Small intestine (tissue), 7 donors: ENCODE results near the gene SKOR2. TPM values are rescaled to one million over a fixed set of nuclear protein-coding genes. Genes with fewer than 3 reads are reported as not detected.
"Not testable (repeated sequence)": the region's sequence is repeated elsewhere in the genome, so short reads cannot be mapped to it uniquely, and the experiment has no call there.

Experiments used
- DNase-seq, 2 donors: peaks; one replicate each; pipeline versions ENCODE4 v3.0.0 to v3.0.0-alpha.2; 2013
- FAIRE-seq: peaks from 2 replicates; lab custom pipeline; 2012; peaks lifted over from hg19 to GRCh38; lab: Jason Lieb, UNC
- H3K27ac ChIP-seq, 3 donors: one replicate each; pipeline ENCODE4 v1.5.1; 2013; ENCODE audit warnings: low read length in 2 of 3, mild to moderate bottlenecking in 2 of 3, control low read depth in 1 of 3, inconsistent platforms in 1 of 3, low read depth in 1 of 3, moderate library complexity in 1 of 3
- H3K27me3 ChIP-seq, 3 donors: one replicate each; pipeline ENCODE4 v1.6.1; 2013; ENCODE audit warnings: low read length in 3 of 3, inconsistent platforms in 1 of 3; ENCODE audit not compliant: control insufficient read depth in 3 of 3, insufficient read depth in 3 of 3
- H3K36me3 ChIP-seq, 3 donors: one replicate each; pipeline ENCODE4 v1.6.1; 2013; ENCODE audit warnings: low read length in 3 of 3, inconsistent platforms in 1 of 3, low read depth in 1 of 3, mild to moderate bottlenecking in 1 of 3, moderate library complexity in 1 of 3; ENCODE audit not compliant: control insufficient read depth in 3 of 3, insufficient read depth in 2 of 3
- H3K4me1 ChIP-seq, 3 donors: one replicate each; pipeline ENCODE4 v1.6.1; 2013; ENCODE audit warnings: low read length in 2 of 3, inconsistent platforms in 1 of 3, low read depth in 1 of 3, mild to moderate bottlenecking in 1 of 3, moderate library complexity in 1 of 3; ENCODE audit not compliant: control insufficient read depth in 3 of 3, insufficient read depth in 2 of 3
- H3K4me3 ChIP-seq, 3 donors: one replicate each; pipeline ENCODE4 v1.5.1; 2013; ENCODE audit warnings: low read length in 3 of 3, control low read depth in 1 of 3, inconsistent platforms in 1 of 3, low read depth in 1 of 3, mild to moderate bottlenecking in 1 of 3, moderate library complexity in 1 of 3
- H3K9me3 ChIP-seq, 2 donors: one replicate each; pipeline ENCODE4 v1.6.1; 2013; ENCODE audit warnings: low read depth in 1 of 2, low read length in 1 of 2; ENCODE audit not compliant: control insufficient read depth in 2 of 2, insufficient read depth in 1 of 2
- WGBS, 3 donors: extraction: QIAGEN DNeasy Blood & Tissue Kit; methylation state at CpG; one replicate each; pipeline ENCODE4 v1.1.7; 2013; 5-methylcytosine and 5-hydroxymethylcytosine counted together
- polyA plus RNA-seq, 4 donors: library from polyadenylated mRNA; stranded (reverse) in 3 of 4; unstranded in 1 of 4; fragments of 200-250 nt in 3 of 4; fragments of 120-200 nt in 1 of 4; gene quantifications; one replicate each; pipeline versions ENCODE4 v1.2.1 to v1.2.3, GENCODE V29; 2013
- donor health status: healthy with polysubstance abuse.
- donor health status: control.
- donor health status: control.
- donor health status: Bipolar disorder and iron deficiency.
- donor health status: healthy.

The SKOR2 gene
- polyA plus RNA-seq, 4 donors = not detected

GRCh38 chr18:47235096-47235495 is 16.4 kb downstream of the SKOR2 start:
- 73 to 84% (median 79%) methylated on average over 4 of the region's 4 CpGs for WGBS, 3 donors
- H3K27me3 ChIP-seq = peaks cover 0 to 12% (median 3%) of the 10 kb centered on the region in 3 donors
- FAIRE-seq (no peak), DNase-seq (no peak)
- H3K4me3 ChIP-seq = no peak overlapping the region
- no peaks in the 10 kb centered on the region for H3K4me1 ChIP-seq
- H3K9me3 ChIP-seq = no peaks in the 10 kb centered on the region
- H3K27ac ChIP-seq = no peak overlapping the region
- H3K36me3 ChIP-seq = no peaks in the 10 kb centered on the region

GRCh38 chr18:47226660-47227059 is 24.8 kb downstream of the SKOR2 start:
- no peaks in the 10 kb centered on the region for H3K9me3 ChIP-seq
- DNase-seq = no peak
- no peak overlapping the region for H3K27ac ChIP-seq
- no peaks in the 10 kb centered on the region for H3K4me1 ChIP-seq
- no peaks in the 10 kb centered on the region for H3K36me3 ChIP-seq
- H3K27me3 ChIP-seq = peaks cover 0 to 12% (median 4%) of the 10 kb centered on the region in 3 donors
- no peak for FAIRE-seq
- no peak overlapping the region for H3K4me3 ChIP-seq

GRCh38 chr18:47215554-47216138 is 35.8 kb downstream of the SKOR2 start:
- Histone ChIP-seq H3K36me3 (no peaks in the 10 kb centered on the region), H3K4me1 (no peaks in the 10 kb centered on the region), H3K27me3 (peaks cover 0 to 4% (median 0%) of the 10 kb centered on the region in 3 donors), H3K9me3 (no peaks in the 10 kb centered on the region), H3K27ac (no peak overlapping the region), H3K4me3 (no peak overlapping the region)
- FAIRE-seq (no peak), DNase-seq (peak; percentile 15 to 45)
- 0 to 2% (median 0%) methylated on average over 5 of the region's 5 CpGs for WGBS, 3 donors

- DNase-seq (no peak), FAIRE-seq (no peak)
- Histone ChIP-seq H3K36me3 (no peaks in the 10 kb centered on the region), H3K4me1 (no peaks in the 10 kb centered on the region), H3K27me3 (peaks cover 0 to 4% (median 0%) of the 10 kb centered on the region in 3 donors), H3K4me3 (no peak overlapping the region), H3K9me3 (no peaks in the 10 kb centered on the region), H3K27ac (no peak overlapping the region)
- 51 to 82% (median 63%) methylated on average over 1 of the region's 1 CpG for WGBS, 3 donors
Measured at GRCh38 chr18:47209171-47209570, 42.3 kb downstream of the SKOR2 start.

GRCh38 chr18:47206945-47207637 is 44.4 kb downstream of the SKOR2 start:
- FAIRE-seq = no peak

GRCh38 chr18:47204908-47205522 is 46.4 kb downstream of the SKOR2 start:
- Histone ChIP-seq H3K36me3 (no peaks in the 10 kb centered on the region), H3K9me3 (no peaks in the 10 kb centered on the region), H3K27ac (no peak overlapping the region), H3K4me1 (no peaks in the 10 kb centered on the region), H3K27me3 (peaks cover 0 to 2% (median 0%) of the 10 kb centered on the region in 3 donors), H3K4me3 (no peak overlapping the region)
- FAIRE-seq (no peak), DNase-seq (peak; percentile 52 to 55)
- WGBS, 3 donors = 46 to 50% (median 49%) methylated on average over 3 of the region's 3 CpGs

More at GRCh38 chr18:47206945-47207637, 44.4 kb downstream of the SKOR2 start:
- Histone ChIP-seq H3K9me3 (no peaks in the 10 kb centered on the region), H3K4me3 (no peak overlapping the region), H3K4me1 (no peaks in the 10 kb centered on the region), H3K27me3 (no peaks in the 10 kb centered on the region), H3K27ac (no peak overlapping the region), H3K36me3 (no peaks in the 10 kb centered on the region)
- 31 to 64% (median 46%) methylated on average over 2 of the region's 2 CpGs for WGBS, 3 donors
- no peak for DNase-seq

- H3K4me1 ChIP-seq = no peaks in the 10 kb centered on the region
- H3K27ac ChIP-seq = no peak overlapping the region
- no peak overlapping the region for H3K4me3 ChIP-seq
- FAIRE-seq = no peak
- no peaks in the 10 kb centered on the region for H3K36me3 ChIP-seq
- 43 to 57% (median 55%) methylated on average over 3 of the region's 3 CpGs for WGBS, 3 donors
- no peak for DNase-seq
- peaks cover 0 to 2% (median 0%) of the 10 kb centered on the region in 3 donors for H3K27me3 ChIP-seq
- H3K9me3 ChIP-seq = no peaks in the 10 kb centered on the region
Measured at GRCh38 chr18:47203626-47204464, 47.6 kb downstream of the SKOR2 start.

GRCh38 chr18:47195961-47196360 is 55.5 kb downstream of the SKOR2 start:
- H3K36me3 ChIP-seq, DNase-seq, H3K27me3 ChIP-seq, FAIRE-seq, H3K9me3 ChIP-seq, H3K4me1 ChIP-seq, H3K4me3 ChIP-seq, H3K27ac ChIP-seq: not testable (repeated sequence)
- 55 to 86% (median 73%) methylated on average over 3 of the region's 3 CpGs for whole genome bisulfite sequencing, 3 donors
